GM18861 (cell line): ENCODE measurements around the gene GLI1.
"Not testable (repeated sequence)": the region's sequence is repeated elsewhere in the genome, so short reads cannot be mapped to it uniquely, and the experiment has no call there.

Source experiments
- ATAC-seq: cut with Tn5 transposase; IDR thresholded peaks from one replicate; pipeline ENCODE4 v1.9.1; 2021; ENCODE audit not compliant: unreplicated experiment

The GLI1 gene

GRCh38 chr12:57496822-57497221, 37.2 kb downstream of the GLI1 start:
- ATAC-seq: no peak

GRCh38 chr12:57497223-57498131, 37.9 kb downstream of the GLI1 start:
- ATAC-seq: no peak

GRCh38 chr12:57498132-57498502, 38.5 kb downstream of the GLI1 start:
- no peak for ATAC-seq

DNA sequence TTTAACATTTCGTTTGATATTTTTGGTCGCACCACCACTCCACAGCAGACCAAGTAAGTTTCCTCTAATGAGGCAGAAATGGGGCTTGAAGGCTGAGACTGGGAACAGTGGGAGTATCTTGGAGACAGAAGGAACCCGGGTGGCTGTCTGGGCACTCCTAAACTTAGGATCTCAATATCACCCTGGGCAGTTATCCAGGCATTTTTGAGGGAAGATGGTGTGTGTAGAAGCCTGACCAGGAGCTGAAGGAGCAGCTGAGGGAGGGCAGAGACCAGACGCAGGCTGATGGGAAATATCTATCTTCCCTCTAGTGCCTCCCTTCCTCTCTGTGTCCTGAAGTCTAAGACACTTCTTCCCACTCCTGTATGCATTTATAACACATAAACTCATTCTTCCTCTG, 39.0 kb downstream of the GLI1 start:
- no peak for ATAC-seq

GRCh38 chr12:57500213-57500612, 40.6 kb downstream of the GLI1 start:
- ATAC-seq: no peak

- not testable (repeated sequence) for ATAC-seq
These were observed 42.9 kb downstream of the GLI1 start for GRCh38 chr12:57502311-57502969.

DNA sequence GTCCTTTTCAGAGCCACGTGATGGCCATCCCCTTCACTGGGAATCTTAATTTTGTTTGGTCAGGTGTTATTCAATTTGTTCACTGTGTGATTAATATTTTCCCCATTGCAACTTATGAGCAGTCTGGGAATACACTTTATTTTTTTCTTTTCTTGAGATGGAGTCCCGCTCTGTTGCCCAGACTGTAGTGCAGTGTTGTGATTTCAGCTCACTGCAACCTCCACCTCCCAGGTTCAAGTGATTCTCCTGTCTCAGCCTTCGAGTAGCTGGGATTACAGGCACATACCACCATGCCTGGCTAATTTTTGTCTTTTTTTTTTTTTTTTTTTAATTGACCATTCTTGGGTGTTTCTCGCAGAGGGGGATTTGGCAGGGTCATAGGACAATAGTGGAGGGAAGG, 47.0 kb downstream of the GLI1 start:
- ATAC-seq: not testable (repeated sequence)

- not testable (repeated sequence) for ATAC-seq
These were observed 48.2 kb downstream of the GLI1 start for GRCh38 chr12:57507796-57508195.

- no peak for ATAC-seq
These were observed 51.6 kb downstream of the GLI1 start for GRCh38 chr12:57511161-57511560.

- no peak for ATAC-seq
These were observed 52.2 kb downstream of the GLI1 start for GRCh38 chr12:57511588-57512325.

DNA sequence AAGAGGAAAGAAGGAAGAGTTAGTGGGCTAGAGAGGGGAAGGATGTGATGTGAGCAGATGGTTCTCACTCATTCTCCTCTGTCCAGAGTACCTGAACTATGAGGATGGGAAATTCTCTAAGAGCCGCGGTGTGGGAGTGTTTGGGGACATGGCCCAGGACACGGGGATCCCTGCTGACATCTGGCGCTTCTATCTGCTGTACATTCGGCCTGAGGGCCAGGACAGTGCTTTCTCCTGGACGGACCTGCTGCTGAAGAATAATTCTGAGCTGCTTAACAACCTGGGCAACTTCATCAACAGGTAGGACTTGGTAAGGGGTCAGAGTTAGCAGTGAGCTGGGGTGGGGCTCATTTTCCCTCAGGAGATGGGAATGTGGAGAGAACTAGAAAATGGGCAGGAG, 53.1 kb downstream of the GLI1 start:
- ATAC-seq: no peak

DNA sequence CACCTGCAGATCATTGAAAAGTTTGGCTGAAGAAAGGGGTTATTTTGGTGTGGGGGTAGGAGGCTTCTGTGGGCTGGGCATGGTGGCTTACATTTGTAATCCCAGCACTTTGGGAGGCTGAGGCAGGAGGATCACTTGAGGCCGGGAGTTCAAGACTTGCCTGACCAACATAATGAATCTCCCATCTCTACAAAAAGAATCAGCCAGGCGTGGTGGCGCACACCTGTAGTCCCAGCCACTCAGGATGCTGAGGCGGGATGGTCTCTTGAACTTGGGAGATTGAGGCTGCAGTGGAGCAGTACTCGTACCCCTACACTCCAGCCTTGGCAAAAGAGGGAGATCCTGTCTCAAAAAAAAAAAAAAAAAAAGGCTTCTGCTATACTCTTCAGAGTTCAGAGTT, 53.7 kb downstream of the GLI1 start:
- ATAC-seq: no peak

- not testable (repeated sequence) for ATAC-seq
These were observed 54.1 kb downstream of the GLI1 start for GRCh38 chr12:57513677-57514076.

- not testable (repeated sequence) for ATAC-seq
These were observed 54.7 kb downstream of the GLI1 start for GRCh38 chr12:57514246-57514645.

DNA sequence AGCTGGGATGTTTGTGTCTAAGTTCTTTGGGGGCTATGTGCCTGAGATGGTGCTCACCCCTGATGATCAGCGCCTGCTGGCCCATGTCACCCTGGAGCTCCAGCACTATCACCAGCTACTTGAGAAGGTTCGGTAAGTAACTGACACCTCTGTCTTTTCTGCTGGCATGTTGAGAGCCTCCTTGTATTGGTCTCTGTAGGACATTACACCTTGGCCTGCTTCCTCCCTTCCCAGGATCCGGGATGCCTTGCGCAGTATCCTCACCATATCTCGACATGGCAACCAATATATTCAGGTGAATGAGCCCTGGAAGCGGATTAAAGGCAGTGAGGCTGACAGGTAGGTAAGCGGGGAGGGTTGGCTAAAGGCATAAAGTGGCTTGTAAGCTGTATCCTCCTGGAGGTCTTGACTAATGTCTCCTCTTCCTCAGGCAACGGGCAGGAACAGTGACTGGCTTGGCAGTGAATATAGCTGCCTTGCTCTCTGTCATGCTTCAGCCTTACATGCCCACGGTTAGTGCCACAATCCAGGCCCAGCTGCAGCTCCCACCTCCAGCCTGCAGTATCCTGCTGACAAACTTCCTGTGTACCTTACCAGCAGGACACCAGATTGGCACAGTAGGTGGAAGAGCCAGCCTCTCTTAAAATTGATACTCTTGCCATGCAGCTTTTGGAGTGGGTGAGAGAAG, 55.3 kb downstream of the GLI1 start:
- ATAC-seq: no peak

DNA sequence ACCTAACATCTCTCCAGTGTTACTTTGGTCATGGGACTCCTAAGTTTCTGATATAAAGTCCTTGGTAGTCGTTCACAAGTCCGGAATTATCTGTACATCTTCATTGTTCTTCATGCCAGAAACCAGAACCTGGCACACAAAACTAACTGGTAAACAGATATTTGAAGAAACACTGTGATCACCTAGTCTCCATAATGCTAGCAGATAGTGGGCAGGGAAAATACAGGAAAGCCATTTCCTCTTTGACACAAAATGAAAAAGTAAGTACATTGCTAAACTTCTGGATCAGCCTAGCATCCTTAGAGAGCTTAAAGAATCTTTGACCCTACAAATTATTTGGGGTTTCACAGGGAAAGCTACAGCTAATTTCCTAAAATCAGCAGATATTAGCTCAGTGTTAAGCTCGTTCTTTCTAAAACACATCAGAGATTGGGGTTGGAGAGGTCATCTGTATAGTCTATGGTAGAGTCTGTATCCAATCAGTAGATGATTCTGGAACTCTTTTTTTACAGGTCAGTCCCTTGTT, 55.9 kb downstream of the GLI1 start:
- ATAC-seq: no peak

DNA sequence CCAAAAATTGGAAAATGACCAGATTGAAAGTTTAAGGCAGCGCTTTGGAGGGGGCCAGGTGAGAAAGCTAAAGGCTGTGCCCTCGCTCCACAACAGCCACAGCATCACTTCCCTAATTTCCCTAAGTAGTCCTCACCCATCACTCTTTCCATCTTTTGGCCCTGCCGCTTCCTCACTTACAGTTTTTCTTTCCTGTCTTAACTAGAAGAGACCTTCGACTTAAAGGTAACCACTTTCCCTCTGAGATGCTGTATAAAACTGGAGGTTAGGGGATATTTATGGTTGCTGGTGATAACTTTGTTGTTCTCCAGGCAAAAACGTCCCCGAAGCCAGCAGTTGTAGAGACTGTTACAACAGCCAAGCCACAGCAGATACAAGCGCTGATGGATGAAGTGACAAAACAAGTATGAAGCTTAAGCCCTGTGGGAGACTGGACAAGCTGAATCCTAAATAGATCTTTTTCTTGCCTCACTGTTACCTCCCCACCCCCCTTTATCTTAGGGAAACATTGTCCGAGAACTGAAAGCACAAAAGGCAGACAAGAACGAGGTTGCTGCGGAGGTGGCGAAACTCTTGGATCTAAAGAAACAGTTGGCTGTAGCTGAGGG, 56.5 kb downstream of the GLI1 start:
- no peak for ATAC-seq

DNA sequence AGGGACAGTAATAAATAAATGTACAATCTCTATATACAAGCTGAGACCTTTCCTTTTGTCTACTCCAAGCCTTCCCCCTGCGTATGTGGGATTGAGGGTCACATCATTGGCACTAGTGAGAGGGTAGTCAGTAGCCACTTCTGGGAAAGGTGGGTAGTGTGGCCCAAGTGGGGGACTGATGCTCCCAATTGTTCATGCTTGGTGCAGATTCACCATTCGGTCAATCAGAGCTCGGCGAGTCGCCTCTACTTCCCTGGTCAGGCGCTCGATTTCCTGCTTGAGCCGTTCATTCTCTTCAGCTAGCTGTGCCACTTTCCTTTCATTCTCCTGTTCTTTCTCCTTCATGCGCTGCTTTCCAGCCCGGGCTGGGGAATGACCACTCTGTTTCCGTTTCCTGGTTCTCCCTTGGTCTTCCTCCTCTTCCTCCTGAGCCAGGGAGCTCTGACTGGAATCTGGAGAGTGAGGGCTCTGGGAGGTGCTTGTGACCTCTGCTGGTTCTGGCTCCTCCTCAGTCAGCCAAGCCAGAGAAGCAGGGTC, 57.1 kb downstream of the GLI1 start:
- ATAC-seq: no peak

GRCh38 chr12:57517187-57517586, 57.6 kb downstream of the GLI1 start:
- ATAC-seq: no peak

DNA sequence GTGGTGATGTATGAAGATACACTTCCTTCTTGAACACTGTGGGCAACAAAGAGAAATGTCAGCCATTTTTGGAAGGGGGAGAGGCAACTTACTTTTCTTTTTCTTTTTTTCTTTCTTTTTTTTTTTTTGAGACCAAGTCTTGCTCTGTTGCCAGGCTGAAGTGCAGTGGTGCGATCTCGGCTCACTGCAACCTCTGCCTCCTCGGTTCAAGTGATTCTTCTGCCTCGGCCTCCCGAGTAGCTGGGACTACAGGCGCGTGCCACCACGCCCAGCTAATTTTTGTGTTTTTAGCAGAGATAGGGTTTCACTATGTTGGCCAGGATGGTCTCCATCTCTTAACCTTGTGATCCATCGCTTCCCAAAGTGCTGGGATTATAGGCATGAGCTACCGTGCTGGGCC, 58.1 kb downstream of the GLI1 start:
- not testable (repeated sequence) for ATAC-seq
